C4-2B (cell line): ENCODE measurements around the gene KLHDC10.

Experiments used
- H3K27ac ChIP-seq: fragments of 450-650 bp; 2 replicates; pipeline ENCODE4 v1.5.1; 2017
- ZFX ChIP-seq: fragments of 450-650 bp; IDR thresholded peaks from 2 replicates; pipeline ENCODE4 v1.6.1; 2017
- TF ChIP-seq, protein P1 (sequence below): fragments of 450-650 bp; conservative IDR thresholded peaks from 2 replicates; pipeline ENCODE4 v1.5.1; 2017; ENCODE audit warnings: mild to moderate bottlenecking

Gene KLHDC10

DNA sequence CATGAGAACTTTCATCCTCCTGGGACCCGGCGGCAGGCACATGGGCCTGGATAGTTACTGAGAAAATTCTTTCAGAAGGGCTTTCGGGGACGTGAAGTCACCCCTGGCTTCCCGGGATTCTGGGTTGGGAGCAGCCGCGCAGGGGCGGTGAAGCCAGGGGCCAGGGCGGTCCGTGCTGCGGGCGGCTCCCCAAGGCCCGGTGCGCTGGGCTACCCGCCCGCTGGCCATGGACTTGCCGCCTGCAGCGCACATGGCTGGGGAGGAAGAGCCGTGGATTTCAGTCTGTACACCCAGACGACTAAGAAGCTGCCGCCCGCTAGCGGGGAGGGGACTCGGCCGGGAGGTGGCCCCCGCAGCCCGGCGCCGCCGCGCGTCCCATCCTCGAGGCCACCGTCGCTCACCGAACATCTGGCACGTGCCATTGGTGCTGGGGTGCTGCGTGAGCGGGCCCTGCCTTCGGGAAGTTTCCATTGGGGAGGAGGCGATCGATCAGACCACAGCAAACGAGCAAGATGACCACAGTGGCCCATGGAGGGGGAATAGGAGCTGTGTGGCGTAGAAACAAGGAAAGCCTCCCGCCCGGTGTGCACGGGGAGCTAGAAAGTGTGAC is 70.3 kb downstream of the KLHDC10 start:
- TF ChIP-seq, protein P1, sequence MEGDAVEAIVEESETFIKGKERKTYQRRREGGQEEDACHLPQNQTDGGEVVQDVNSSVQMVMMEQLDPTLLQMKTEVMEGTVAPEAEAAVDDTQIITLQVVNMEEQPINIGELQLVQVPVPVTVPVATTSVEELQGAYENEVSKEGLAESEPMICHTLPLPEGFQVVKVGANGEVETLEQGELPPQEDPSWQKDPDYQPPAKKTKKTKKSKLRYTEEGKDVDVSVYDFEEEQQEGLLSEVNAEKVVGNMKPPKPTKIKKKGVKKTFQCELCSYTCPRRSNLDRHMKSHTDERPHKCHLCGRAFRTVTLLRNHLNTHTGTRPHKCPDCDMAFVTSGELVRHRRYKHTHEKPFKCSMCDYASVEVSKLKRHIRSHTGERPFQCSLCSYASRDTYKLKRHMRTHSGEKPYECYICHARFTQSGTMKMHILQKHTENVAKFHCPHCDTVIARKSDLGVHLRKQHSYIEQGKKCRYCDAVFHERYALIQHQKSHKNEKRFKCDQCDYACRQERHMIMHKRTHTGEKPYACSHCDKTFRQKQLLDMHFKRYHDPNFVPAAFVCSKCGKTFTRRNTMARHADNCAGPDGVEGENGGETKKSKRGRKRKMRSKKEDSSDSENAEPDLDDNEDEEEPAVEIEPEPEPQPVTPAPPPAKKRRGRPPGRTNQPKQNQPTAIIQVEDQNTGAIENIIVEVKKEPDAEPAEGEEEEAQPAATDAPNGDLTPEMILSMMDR: no peak
- no peak for TF ChIP-seq ZFX
- no peak overlapping the region for H3K27ac ChIP-seq

DNA sequence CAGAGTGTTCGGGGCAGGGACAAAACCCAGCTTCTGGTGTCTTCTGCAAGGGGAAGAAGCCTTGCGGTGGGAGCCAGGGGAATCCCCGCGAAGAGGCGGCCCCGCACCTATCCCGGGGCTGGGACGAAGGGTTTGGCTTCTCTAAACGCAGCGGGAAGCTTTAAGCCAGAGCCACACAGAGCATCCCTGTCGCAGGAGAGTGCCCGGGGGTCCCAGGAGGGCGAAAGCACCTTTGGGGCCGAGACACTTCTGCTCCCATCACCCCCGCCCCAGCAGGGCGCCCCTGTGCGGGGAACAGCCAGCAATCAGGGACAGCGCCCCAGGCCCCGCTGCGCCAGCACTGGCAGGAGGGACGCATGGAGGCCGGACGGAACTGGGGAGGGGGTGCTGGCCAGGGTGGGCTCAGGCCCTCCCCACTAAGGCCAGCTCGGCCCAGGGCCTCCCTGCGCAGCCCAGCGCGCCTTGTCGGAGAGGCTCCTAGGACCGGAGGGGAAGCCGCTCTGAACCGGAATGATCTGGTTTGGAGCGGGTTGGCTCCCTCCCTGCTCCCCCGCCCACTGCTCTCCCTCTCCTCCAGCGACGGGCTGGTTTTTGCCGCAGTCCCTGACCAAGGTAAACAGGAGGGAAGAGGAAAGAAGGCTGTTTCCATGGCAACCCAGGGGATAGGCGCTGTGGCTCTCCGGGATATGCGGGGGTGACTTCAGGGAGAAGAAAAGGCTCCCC is 71.0 kb downstream of the KLHDC10 start:
- no peak overlapping the region for H3K27ac ChIP-seq
- no peak for TF ChIP-seq ZFX
- TF ChIP-seq, protein P1: no peak

DNA sequence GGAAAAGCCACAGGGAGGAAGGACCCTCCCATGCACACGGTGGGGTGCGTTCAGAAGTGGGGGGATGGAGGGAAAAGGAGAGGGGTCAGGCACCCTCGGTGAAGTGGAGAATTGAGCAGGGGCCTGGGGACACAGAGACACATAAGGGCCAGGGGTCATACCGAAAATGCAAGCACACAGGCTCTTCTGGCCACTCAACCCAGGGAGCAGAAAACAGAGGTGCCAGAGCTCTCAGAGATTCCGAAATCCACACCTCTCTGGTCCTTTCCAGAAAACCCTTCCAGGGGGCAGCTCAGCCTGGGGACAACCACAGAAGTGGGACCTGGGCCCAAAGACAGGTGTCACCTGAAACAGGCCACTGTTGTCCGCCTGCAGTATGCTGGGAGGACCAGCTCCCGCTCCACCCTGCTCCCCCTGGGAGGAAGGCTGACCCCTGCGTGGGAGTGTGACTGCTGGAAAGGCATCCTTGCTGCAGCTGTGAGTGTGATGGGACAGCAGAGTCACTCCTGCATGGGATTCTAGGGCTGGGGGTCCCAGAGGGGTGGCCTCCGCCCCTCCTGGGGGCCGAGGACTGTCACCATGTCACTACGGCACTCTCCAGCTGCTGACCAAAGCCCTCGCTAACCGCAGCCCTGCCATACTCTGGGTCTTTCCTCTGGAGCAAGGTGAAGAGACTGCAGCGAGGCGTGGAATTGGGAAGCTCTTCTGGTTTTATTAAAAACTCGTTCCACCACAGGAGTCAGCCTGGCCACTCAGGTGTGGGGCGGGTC is 71.7 kb downstream of the KLHDC10 start:
- TF ChIP-seq, protein P1: no peak
- TF ChIP-seq ZFX: no peak
- H3K27ac ChIP-seq: no peak overlapping the region

DNA sequence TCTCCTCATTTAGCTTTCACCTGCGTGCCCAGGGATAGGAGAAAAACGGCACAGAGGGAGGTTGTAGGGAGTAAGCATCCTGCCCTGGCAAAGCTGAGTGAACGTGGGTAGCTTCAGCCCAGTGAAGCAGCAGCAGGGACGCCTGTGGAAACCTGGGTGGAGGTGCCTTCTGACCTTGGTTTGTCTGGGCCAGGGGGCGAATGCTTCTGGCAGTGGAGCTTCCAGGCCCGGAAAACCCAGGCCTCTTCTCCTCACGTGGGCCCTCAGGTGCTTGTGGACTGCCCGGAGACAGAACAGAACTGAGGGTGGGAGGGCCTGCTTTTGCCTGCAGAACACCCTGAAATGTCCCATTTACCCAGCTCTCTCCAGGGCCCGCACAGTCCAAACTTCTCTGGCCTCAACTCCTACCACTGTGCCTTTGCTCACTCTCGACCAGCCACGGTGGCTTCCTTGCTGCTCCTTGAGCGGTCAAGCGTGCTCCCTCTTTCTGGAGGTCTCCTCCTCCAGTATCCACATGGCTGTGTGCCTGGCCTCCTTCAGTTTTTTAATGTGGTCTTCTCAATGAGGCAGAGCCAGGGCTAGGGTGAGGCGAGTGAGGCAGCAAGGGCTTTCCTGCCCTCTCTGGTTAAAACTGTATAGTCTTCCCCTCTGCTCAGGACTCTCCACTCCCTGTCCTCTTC is 72.5 kb downstream of the KLHDC10 start:
- TF ChIP-seq, protein P1: no peak
- no peak overlapping the region for H3K27ac ChIP-seq

DNA sequence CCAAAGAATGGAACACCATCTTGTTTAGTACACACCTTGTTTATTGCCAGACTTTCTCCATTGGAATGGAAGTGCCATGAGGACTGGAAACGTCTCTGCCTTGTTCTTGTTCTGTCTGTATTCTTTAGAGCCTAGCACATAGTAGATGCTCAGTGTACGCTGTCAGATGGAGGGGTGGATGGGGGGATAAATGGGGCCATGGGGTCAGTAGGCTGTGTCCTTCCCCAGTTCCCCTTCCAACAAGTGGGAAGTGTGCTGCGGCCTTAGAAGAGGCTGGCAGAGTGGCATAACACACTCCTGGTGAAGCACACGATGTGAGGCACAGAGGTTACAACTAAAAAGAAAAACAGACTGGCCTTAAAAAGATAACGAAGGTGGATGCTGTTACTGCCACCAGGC is 73.0 kb downstream of the KLHDC10 start:
- TF ChIP-seq ZFX: no peak
- TF ChIP-seq, protein P1: no peak
- H3K27ac ChIP-seq: no peak overlapping the region

DNA sequence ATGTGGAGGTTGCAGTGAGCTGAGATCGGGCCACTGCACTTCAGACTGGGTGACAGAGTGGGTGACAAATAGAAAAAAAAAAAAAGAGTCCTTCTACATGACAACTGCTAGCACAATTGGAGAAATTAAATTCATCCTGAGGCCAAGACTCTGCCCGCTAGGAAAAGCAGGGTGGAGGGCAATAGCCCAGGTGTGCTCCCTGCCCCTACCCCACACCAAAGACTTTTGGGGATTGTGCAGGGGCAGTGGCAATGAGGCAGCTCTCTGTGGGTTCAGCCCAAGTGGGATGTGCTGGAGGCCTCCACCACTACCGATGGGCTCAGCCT is 73.6 kb downstream of the KLHDC10 start:
- no peak overlapping the region for H3K27ac ChIP-seq
- no peak for TF ChIP-seq ZFX
- TF ChIP-seq, protein P1: no peak
